ENCODE data around the gene TIAM1.

TIAM1 gene

GRCh38 chr21:31282095-31282709 lies 61.9 kb downstream of the TIAM1 start:
- DNase-seq, result no peak

DNA sequence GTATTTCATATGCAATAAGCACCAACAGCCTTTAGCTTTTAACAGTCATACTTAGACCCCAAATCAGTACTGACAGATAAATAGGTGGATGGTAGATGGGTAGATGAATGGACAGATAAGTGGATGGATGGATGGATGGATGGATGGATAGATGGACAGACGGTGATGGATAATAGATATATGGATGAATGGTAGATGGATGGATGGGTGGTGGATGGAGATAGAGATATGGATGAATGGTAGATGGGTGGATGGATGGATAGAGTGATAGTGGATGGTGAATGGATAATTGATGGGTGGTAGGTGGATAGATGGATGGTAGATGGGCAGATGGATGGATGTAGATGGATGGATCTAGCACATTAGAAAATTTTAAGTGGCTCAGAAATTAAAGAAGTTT lies 62.5 kb downstream of the TIAM1 start:
- no peak for DNase-seq

DNA sequence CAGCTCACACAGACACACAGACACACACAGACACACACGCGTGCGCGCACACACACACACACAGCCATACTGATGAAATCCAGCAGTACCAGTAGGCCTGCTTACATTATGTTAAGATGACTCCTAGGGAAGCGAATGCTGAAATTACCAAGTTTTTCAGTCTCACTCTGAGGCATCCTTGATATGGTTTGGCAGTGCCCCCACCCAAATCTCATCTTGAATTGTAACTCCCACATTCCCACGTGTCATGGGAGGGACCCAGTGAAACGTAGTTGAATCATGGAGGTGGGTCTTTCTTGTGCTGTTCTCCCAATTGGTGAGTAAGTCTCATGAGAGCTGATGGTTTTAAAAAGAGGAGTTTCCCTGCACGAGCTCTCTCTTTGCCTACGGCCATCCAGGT lies 64.1 kb downstream of the TIAM1 start:
- no peak for DNase-seq

GRCh38 chr21:31279214-31279613 lies 64.8 kb downstream of the TIAM1 start:
- no peak for DNase-seq

GRCh38 chr21:31278511-31279130 lies 65.4 kb downstream of the TIAM1 start:
- no peak for DNase-seq

DNA sequence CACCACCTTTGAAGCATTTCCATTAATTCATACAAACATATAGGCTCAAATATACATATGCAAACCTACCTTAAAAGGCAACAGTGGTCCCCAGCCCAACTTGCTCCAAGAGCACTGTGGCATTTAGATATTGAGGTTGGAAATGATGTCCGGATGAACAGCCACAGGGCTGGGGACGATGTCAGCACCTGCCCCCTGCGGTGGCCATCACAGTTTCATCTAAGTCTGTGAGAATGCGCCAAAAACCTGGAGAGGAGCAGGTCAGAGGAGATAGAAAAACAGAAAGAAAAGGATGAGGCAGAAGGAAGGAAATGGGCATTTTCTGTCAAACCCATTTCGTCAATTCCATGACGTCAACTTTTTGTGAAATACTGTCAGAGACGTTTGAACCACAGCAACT lies 67.4 kb downstream of the TIAM1 start:
- no peak for DNase-seq

DNA sequence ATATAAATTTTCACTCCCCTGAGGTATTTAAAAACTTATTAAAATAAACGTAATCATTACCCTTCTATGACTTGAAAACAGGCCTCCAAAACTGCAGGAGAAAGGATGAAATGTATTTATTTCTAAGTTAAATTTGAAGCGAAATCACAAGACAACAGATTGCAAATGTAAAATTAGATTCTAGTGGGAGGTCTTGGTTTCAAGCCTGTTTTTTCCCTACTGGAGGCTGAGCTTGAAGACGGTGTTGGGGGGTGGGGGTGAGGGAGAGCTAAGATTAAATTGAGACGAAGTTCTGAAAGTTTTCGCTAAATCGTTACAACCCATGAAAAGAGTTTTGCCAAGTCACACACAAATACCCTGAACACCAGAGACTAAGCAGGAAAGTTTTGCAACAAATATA lies 68.2 kb downstream of the TIAM1 start:
- DNase-seq, result no peak

GRCh38 chr21:31273278-31273677 lies 70.8 kb downstream of the TIAM1 start:
- no peak for DNase-seq

- DNase-seq, result no peak
These were observed 76.0 kb downstream of the TIAM1 start for GRCh38 chr21:31268090-31268489.

DNA sequence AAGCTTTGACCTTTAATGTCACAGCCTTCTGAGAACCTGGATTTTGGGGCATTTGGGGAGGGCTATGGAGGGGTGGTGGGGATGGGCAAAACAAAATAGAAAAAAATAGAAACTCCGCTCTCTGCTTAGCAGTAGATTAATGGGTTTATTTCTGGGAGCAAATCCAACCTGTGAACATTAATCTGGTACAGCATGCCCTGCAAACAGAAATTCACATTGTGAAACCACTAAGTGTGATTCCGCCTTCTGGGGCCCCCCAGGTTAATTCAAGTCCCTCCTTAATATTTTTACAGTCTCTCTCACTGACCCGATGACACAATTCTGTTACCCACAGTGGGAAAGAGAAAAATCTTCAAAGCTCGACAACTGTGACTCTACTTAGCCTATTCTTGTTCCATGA lies 76.4 kb downstream of the TIAM1 start:
- DNase-seq, result no peak

GRCh38 chr21:31266241-31266640 lies 77.8 kb downstream of the TIAM1 start:
- no peak for DNase-seq

DNA sequence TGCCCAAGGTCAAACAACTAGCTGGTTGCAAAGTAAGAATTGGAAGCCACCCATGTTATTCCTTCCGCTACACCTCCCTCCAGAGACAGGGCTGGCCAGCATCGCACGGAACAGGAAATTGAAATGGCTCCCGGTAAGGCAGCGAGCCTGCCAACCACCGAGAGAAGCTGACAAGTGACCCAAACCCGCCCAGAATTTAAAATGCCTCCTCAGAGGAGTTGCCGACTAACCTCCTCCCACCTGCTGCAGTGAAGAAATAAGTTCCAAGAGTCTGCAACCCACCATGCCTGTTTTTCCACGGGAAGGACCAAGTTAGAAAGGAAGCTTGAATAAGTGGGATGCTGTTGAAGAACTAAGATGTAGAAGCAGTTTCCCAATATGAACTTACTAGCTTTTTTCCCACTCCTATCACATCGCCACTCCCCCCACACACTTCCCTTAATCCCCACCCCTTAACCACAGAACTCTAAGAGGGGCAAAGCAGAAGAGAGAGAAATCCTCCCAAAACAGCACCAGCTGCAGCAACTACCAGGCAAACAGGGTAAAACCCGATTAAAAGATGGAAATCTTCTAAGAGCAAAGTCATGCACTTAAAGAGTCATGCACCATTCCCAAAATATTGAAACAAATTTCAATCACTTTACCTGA lies 78.6 kb downstream of the TIAM1 start:
- no peak for DNase-seq

GRCh38 chr21:31264574-31264973 lies 79.5 kb downstream of the TIAM1 start:
- DNase-seq, result no peak

DNA sequence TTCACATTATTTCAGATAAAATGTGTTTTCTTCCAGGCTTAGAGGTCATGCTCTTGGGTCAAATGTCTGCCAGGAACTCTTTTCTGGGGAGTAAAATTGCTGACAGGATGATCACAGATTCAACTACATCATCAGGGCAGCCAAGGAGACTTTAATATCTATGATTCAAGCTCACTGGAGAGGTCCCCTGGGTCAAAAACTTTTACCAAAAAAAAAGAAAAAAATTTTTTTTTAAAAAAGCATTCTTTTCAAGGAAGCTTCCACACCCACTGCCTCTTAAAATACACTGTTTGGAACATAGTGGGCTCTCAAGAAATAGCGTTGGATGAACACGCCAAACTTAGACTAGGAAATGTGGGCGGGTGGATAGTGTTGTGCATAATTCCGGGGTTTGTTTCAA lies 81.3 kb downstream of the TIAM1 start:
- DNase-seq, result no peak

GRCh38 chr21:31261759-31262158 lies 82.3 kb downstream of the TIAM1 start:
- no peak for DNase-seq

DNA sequence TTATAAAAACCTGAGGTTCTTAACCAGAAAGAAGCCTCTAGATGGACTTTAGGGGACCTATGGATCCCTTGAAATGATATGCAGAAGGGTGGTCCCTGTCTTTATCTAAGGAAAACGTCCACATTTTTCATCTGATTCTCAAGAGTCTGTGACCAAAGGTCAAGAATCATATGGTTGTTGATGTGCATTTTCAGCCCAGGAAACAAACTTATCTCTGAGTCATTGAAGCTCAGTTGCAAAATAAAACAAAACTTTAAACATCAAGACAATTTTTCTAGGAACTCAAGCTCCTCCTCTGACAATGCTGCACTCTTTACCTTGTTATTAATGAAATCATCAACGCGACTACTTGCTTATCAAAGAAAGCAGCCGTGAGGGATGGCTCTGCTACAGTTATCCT lies 83.3 kb downstream of the TIAM1 start:
- DNase-seq, result no peak

DNA sequence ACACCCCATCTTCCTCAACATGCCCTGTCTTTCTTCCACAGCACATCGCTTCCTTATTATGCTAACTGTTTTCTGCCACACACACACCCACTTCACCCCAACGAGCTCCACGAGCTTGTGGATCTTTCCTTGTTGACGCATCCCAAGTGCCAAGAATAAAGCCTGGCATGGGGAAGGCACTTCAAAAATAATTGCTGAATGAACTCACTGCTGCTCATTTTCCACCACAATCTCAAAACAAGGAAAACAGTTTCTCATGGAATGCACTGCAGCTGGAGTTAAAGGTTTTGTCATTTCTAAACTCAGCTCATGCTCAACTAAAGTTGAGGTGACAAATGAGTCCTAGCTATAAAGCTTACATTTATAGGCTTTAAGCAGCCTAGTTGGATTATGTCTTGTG lies 86.0 kb downstream of the TIAM1 start:
- DNase-seq, result no peak

- DNase-seq, result no peak
These were observed 86.8 kb downstream of the TIAM1 start for GRCh38 chr21:31257265-31257664.

GRCh38 chr21:31255896-31256295 lies 88.2 kb downstream of the TIAM1 start:
- no peak for DNase-seq

GRCh38 chr21:31255036-31255435 lies 89.0 kb downstream of the TIAM1 start:
- no peak for DNase-seq

- no peak for DNase-seq
These were observed 89.9 kb downstream of the TIAM1 start for GRCh38 chr21:31254131-31254530.

- no peak for DNase-seq
These were observed 90.4 kb downstream of the TIAM1 start for GRCh38 chr21:31253684-31254083.

GRCh38 chr21:31252611-31253010 lies 91.5 kb downstream of the TIAM1 start:
- DNase-seq, result no peak

DNA sequence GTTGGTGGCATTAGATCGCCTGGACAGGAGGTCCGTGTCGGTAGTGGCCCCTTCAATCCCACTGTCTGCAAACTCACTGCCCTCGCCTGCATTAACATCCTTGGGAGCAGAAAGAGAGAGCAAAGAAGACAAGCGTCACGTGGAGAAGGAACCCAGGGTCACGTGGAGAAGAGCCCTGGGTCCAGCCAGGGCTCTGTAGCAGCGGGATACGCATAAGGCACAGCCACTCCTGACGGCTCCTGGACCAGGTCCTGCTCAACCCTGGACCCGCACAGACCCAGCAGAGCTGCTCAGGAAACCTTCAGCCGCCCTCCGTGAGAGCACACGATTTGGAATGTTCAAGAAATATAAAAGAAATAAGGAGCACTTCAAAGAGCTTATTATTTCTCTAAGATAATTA lies 92.0 kb downstream of the TIAM1 start:
- DNase-seq, result no peak

DNA sequence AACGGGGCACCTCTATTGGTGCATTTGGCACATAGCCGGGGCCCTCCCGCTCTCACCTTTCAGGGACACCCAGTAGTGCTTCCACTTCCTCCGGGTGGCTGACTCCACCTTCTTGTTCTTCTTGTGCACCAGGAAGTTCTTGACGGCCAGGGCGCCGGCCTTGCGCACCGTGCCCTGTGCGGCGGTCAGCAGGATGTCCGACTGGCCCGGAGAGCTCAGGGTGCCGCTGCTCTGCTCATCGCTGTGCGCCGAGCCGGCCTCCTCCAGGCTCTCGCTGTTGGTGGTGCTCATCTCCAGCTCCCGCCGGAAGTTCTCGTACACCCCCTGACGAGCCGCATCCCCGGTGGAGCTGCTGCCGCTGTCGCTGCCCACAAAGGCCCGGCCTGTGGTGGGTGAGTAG lies 92.4 kb downstream of the TIAM1 start:
- DNase-seq, result no peak
